Right lobe of liver (tissue), 6 donors: ENCODE results near the gene PLCXD3. TPM values are rescaled to one million over a fixed set of nuclear protein-coding genes. Genes with fewer than 3 reads are reported as not detected.

Source experiments
- ATAC-seq, 4 donors: fragments of 200-7000 bp; cut with Tn5 transposase; one replicate each; pipeline ENCODE4 v1.9.1; 2020; ENCODE audit warnings: mild to moderate bottlenecking in 4 of 4, moderate library complexity in 4 of 4
- DNase-seq, 3 donors: peaks; one replicate each; pipeline ENCODE4 v3.0.0-alpha.2; 2020
- H3K27ac ChIP-seq, 3 donors: fragments of 200-600 bp; one replicate each; pipeline ENCODE4 v1.8.0; 2022
- H3K27me3 ChIP-seq, 2 donors: fragments of 200-600 bp; one replicate each; pipeline ENCODE4 v1.8.0; 2022
- H3K36me3 ChIP-seq, 4 donors: fragments of 200-600 bp; sonication (generic) in 1 of 4; one replicate each; pipeline versions ENCODE4 v1.5.1 to v1.8.0; 2017 to 2022; ENCODE audit warnings: control low read depth in 1 of 4
- H3K4me1 ChIP-seq, 4 donors: fragments of 200-600 bp; sonication (generic) in 1 of 4; one replicate each; pipeline versions ENCODE4 v1.5.1 to v1.8.0; 2017 to 2022; ENCODE audit warnings: control low read depth in 1 of 4
- H3K4me3 ChIP-seq, 3 donors: fragments of 200-600 bp; one replicate each; pipeline ENCODE4 v1.8.0; 2022
- H3K9me3 ChIP-seq, 4 donors: fragments of 200-600 bp; sonication (generic) in 1 of 4; one replicate each; pipeline versions ENCODE4 v1.5.1 to v1.8.0; 2017 to 2022; ENCODE audit warnings: control low read depth in 1 of 4
- CTCF ChIP-seq, 4 donors: fragments of 200-600 bp in 3 of 4; fragments of 450-650 bp in 1 of 4; IDR thresholded peaks; one replicate each; pipeline versions ENCODE4 v1.5.1 to v1.8.0; 2016 to 2022; ENCODE audit warnings: antibody characterized with exemption in 4 of 4, mild to moderate bottlenecking in 2 of 4
- POLR2A ChIP-seq: fragments of 450-650 bp; IDR thresholded peaks from one replicate; pipeline ENCODE4 v1.6.1; 2017; ENCODE audit warnings: antibody characterized with exemption, mild to moderate bottlenecking
- WGBS: methylation state at CpG from one replicate; pipeline ENCODE4 v1.1.6; 2018; ENCODE audit warnings: low coverage, low lambda C conversion rate; ENCODE audit not compliant: insufficient coverage; ENCODE audit errors: missing lambda C conversion rate; 5-methylcytosine and 5-hydroxymethylcytosine counted together
- intact Hi-C, 2 donors: fragments of 100-400 bp; cut with DNase I; formaldehyde crosslinking; loops; one replicate each; pipeline versions ENCODE4 v1.11.2 to v1.14.1; 2022
- total RNA-seq, 6 experiments: library from RNA; depleted of rRNA in 2 of 6; stranded (reverse); fragments of >200 nt in 2 of 6; fragmentation: NEBNext Ultra II Directional in 3 of 6; extraction: Animal tissue kit (Norgen Biotek cat#: 25700) in 3 of 6; gene quantifications; one replicate each; pipeline versions ENCODE4 v1.1.0 to v1.2.4, GENCODE V29; 2016 to 2023
- donor health status: DM: no; HTN: yes; CAD: no.
- donor health status: DM: no; HTN: no; CAD: no.
- donor health status: DM: no; HTN: no; CAD: no.
- donor health status: DM: no; HTN: yes; CAD: no.
- donor health status: DM: no; HTN: yes; CAD: no.

Gene PLCXD3
- total RNA-seq, 6 experiments from 2014 or later, result 0.27 to 3.5 (median 1.1) TPM

GRCh38 chr5:41457094-41457493 lies 53.3 kb downstream of the PLCXD3 start:
- TF ChIP-seq POLR2A (no peak), CTCF (IDR thresholded peaks at IDR 0.05) (no peak)
- intact Hi-C loops, result no loop called here
- 83% methylated on average over 2 of the region's 2 CpGs for WGBS

GRCh38 chr5:41452506-41452905 lies 57.9 kb downstream of the PLCXD3 start:
- no peak for ATAC-seq
- H3K27me3 ChIP-seq, result peaks cover 0 to 3% of the 10 kb centered on the region in 2 donors
- H3K4me1 ChIP-seq, result no peaks in the 10 kb centered on the region
- TF ChIP-seq CTCF (IDR thresholded peaks at IDR 0.05), result no peak
- no peak for TF ChIP-seq POLR2A
- H3K27ac ChIP-seq, result no peak overlapping the region
- intact Hi-C loops, result no loop called here
- H3K4me3 ChIP-seq, result no peak overlapping the region
- DNase-seq, result no peak
- H3K36me3 ChIP-seq, result no peaks in the 10 kb centered on the region
- 54% methylated on average over 2 of the region's 2 CpGs for WGBS
- no peaks in the 10 kb centered on the region for H3K9me3 ChIP-seq

More at GRCh38 chr5:41457094-41457493, 53.3 kb downstream of the PLCXD3 start:
- no peak overlapping the region for H3K4me3 ChIP-seq
- H3K36me3 ChIP-seq, result no peaks in the 10 kb centered on the region
- no peaks in the 10 kb centered on the region for H3K4me1 ChIP-seq
- no peak for ATAC-seq
- no peaks in the 10 kb centered on the region for H3K9me3 ChIP-seq
- H3K27ac ChIP-seq, result no peak overlapping the region
- no peak for DNase-seq
- H3K27me3 ChIP-seq, result no peaks in the 10 kb centered on the region

- no peak for TF ChIP-seq CTCF (IDR thresholded peaks at IDR 0.05)
- TF ChIP-seq POLR2A, result no peak
- H3K9me3 ChIP-seq, result no peaks in the 10 kb centered on the region
- H3K27ac ChIP-seq, result no peak overlapping the region
- DNase-seq (no peak), ATAC-seq (no peak)
- intact Hi-C loops, result no loop called here
- WGBS, result 63% methylated on average over 3 of the region's 3 CpGs
- no peaks in the 10 kb centered on the region for H3K36me3 ChIP-seq
- H3K27me3 ChIP-seq, result peaks cover 0 to 3% of the 10 kb centered on the region in 2 donors
- H3K4me1 ChIP-seq, result no peaks in the 10 kb centered on the region
- no peak overlapping the region for H3K4me3 ChIP-seq
Measured at GRCh38 chr5:41447650-41448510, 62.5 kb downstream of the PLCXD3 start.

- TF ChIP-seq CTCF (IDR thresholded peaks at IDR 0.05), result no peak
- Histone ChIP-seq H3K27ac (no peak overlapping the region), H3K4me3 (no peak overlapping the region), H3K9me3 (no peaks in the 10 kb centered on the region), H3K4me1 (no peaks in the 10 kb centered on the region), H3K27me3 (peaks cover 0 to 3% of the 10 kb centered on the region in 2 donors), H3K36me3 (no peaks in the 10 kb centered on the region)
- 89% methylated on average over 13 of the region's 16 CpGs for WGBS
- intact Hi-C loops, result no loop called here
- DNase-seq (no peak), ATAC-seq (no peak)
Measured at GRCh38 chr5:41445937-41446563, 64.4 kb downstream of the PLCXD3 start.
